GM23338 (cell line): ENCODE measurements around the gene GATA5. TPM values are rescaled to one million over a fixed set of nuclear protein-coding genes. Genes with fewer than 3 reads are reported as not detected.

Experiments used
- ATAC-seq: fragments of 200-7000 bp; cut with Tn5 transposase; 3 replicates; pipeline ENCODE4 v1.9.1; 2020
- DNase-seq: peaks from one replicate; pipeline ENCODE4 v3.0.0-alpha.2; 2015; ENCODE audit warnings: low spot score
- H2AFZ ChIP-seq: fragments of 200-600 bp; sonication (generic); 2 replicates; pipeline ENCODE4 v1.8.0; 2016; ENCODE audit warnings: antibody characterized with exemption, mild to moderate bottlenecking, moderate library complexity
- H3F3A ChIP-seq: fragments of 200-600 bp; sonication (generic); replicated peaks from 2 replicates; pipeline ENCODE4 v1.8.0; 2017; ENCODE audit warnings: antibody characterized with exemption, mixed run types, low read depth
- H3K27ac ChIP-seq: fragments of 200-600 bp; sonication (generic); 2 replicates; pipeline ENCODE4 v1.6.1; 2016; ENCODE audit warnings: low read depth
- H3K27me3 ChIP-seq: fragments of 200-600 bp; sonication (generic); 2 replicates; pipeline ENCODE4 v1.8.0; 2016; ENCODE audit warnings: mild to moderate bottlenecking, mixed run types, moderate library complexity; ENCODE audit not compliant: insufficient read depth
- H3K36me3 ChIP-seq: fragments of 200-600 bp; sonication (generic); 2 replicates; pipeline ENCODE4 v1.8.0; 2016; ENCODE audit warnings: mild to moderate bottlenecking; ENCODE audit not compliant: insufficient read depth
- H3K4me1 ChIP-seq: fragments of 200-600 bp; sonication (generic); 2 replicates; pipeline ENCODE4 v1.8.0; 2016; ENCODE audit warnings: mild to moderate bottlenecking, moderate library complexity; ENCODE audit not compliant: insufficient read depth
- H3K4me2 ChIP-seq: fragments of 200-600 bp; sonication (generic); 2 replicates; pipeline ENCODE4 v1.7.1; 2017; ENCODE audit warnings: mixed run types
- H3K4me3 ChIP-seq: fragments of 200-600 bp; sonication (generic); 2 replicates; pipeline ENCODE4 v1.6.1; 2016; ENCODE audit warnings: mixed run types
- H3K79me2 ChIP-seq: fragments of 200-600 bp; sonication (generic); replicated peaks from 2 replicates; pipeline ENCODE4 v1.8.0; 2017; ENCODE audit warnings: mild to moderate bottlenecking; ENCODE audit not compliant: insufficient read depth
- H3K9me2 ChIP-seq: fragments of 200-600 bp; sonication (generic); 2 replicates; pipeline ENCODE4 v1.8.0; 2017; ENCODE audit not compliant: insufficient read depth
- H4K20me1 ChIP-seq: fragments of 200-600 bp; sonication (generic); replicated peaks from 2 replicates; pipeline ENCODE4 v1.8.0; 2017; ENCODE audit warnings: mild to moderate bottlenecking; ENCODE audit not compliant: insufficient read depth
- H3K27ac Mint-ChIP-seq: 2 replicates; pipeline ENCODE4 v1.8.0; 2020; ENCODE audit warnings: inconsistent platforms, mild to moderate bottlenecking, moderate library complexity, mixed read lengths
- H3K27me3 Mint-ChIP-seq: 3 replicates; pipeline ENCODE4 v1.8.0; 2022; ENCODE audit warnings: low read depth, mild to moderate bottlenecking, moderate library complexity, mixed read lengths, inconsistent platforms; ENCODE audit not compliant: insufficient read depth, poor library complexity
- H3K36me3 Mint-ChIP-seq: 3 replicates; pipeline ENCODE4 v1.8.0; 2021; ENCODE audit warnings: low read depth, mild to moderate bottlenecking, inconsistent platforms, moderate library complexity, mixed read lengths
- H3K4me1 Mint-ChIP-seq: 3 replicates; pipeline ENCODE4 v1.8.0; 2020; ENCODE audit warnings: mild to moderate bottlenecking, inconsistent platforms, mixed read lengths
- H3K4me3 Mint-ChIP-seq: 3 replicates; pipeline ENCODE4 v1.8.0; 2021; ENCODE audit warnings: moderate library complexity, mild to moderate bottlenecking, inconsistent platforms, mixed read lengths
- H3K9me3 Mint-ChIP-seq: 3 replicates; pipeline ENCODE4 v1.8.0; 2020; ENCODE audit warnings: moderate library complexity, mild to moderate bottlenecking, inconsistent platforms, mixed read lengths
- ETS1 ChIP-seq: IDR thresholded peaks from 2 replicates; pipeline ENCODE4 v1.6.1; 2016; ENCODE audit warnings: antibody characterized with exemption
- JUNB ChIP-seq: IDR thresholded peaks from one replicate; pipeline ENCODE4 v1.6.1; 2016; ENCODE audit warnings: antibody characterized with exemption; ENCODE audit not compliant: unreplicated experiment
- NANOG ChIP-seq: IDR thresholded peaks from 2 replicates; pipeline ENCODE4 v1.6.1; 2016; ENCODE audit warnings: antibody characterized with exemption, borderline replicate concordance
- REST ChIP-seq: IDR thresholded peaks from one replicate; pipeline ENCODE4 v1.6.1; 2018; ENCODE audit warnings: antibody characterized with exemption; ENCODE audit not compliant: unreplicated experiment
- STAT1 ChIP-seq: IDR thresholded peaks from one replicate; pipeline ENCODE4 v1.6.1; 2016; ENCODE audit warnings: antibody characterized with exemption; ENCODE audit not compliant: unreplicated experiment
- ZNF331 ChIP-seq: fragments of 250-450 bp; sonication (Bioruptor Pico); IDR thresholded peaks from 2 replicates; pipeline ENCODE4 v1.5.0; 2020; ENCODE audit warnings: low read depth, mild to moderate bottlenecking, moderate library complexity
- ZNF462 ChIP-seq: fragments of 250-450 bp; sonication (Bioruptor Pico); IDR thresholded peaks from 2 replicates; pipeline ENCODE4 v1.5.0; 2020; ENCODE audit warnings: mild to moderate bottlenecking, moderate library complexity
- polyA plus RNA-seq: library from polyadenylated mRNA; unstranded; fragments of >200 nt; fragmentation: Nextera tagmentation; extraction: Ambion mirVana; gene quantifications from 2 replicates; pipeline ENCODE4 v1.2.1, GENCODE V29; 2016
- total RNA-seq: library from RNA; depleted of rRNA; stranded (reverse); fragments of >200 nt; shearing (Covaris generic); gene quantifications from 2 replicates; pipeline ENCODE4 v1.2.3, GENCODE V29; 2014

Gene GATA5
- total and polyA plus RNA-seq, 2 experiments from 2014 or later: 0.60 to 0.73 TPM

GRCh38 chr20:62466806-62467537, 8.8 kb downstream of the GATA5 start:
- DNase-seq (no peak), ATAC-seq (no peak; the same call in 2 of the 3 replicates)
- no peak overlapping the region for H3K27ac Mint-ChIP-seq
- H3K27me3 Mint-ChIP-seq: peaks cover 5% of the 10 kb centered on the region
- Histone ChIP-seq H3K9me2 (no peaks in the 10 kb centered on the region), H3K27me3 (no peaks in the 10 kb centered on the region), H2AFZ (no peak overlapping the region), H3K4me3 (no peak overlapping the region), H3K4me1 (no peaks in the 10 kb centered on the region), H3K79me2 (no peaks in the 10 kb centered on the region), H3K36me3 (no peaks in the 10 kb centered on the region), H3K27ac (no peak overlapping the region), H3F3A (0 out of 2 replicates have a peak, but pooled peaks cover 3% of the 10 kb centered on the region), H3K4me2 (no peak overlapping the region), H4K20me1 (no peaks in the 10 kb centered on the region)
- no peak for TF ChIP-seq NANOG
- no peak for TF ChIP-seq ETS1
- no peak for TF ChIP-seq ZNF331 (CRISPR knock-in tag)
- no peak for TF ChIP-seq STAT1
- no peak for TF ChIP-seq JUNB
- no peak overlapping the region for H3K4me3 Mint-ChIP-seq
- no peaks in the 10 kb centered on the region for H3K9me3 Mint-ChIP-seq
- H3K4me1 Mint-ChIP-seq: peaks cover 5% of the 10 kb centered on the region
- no peaks in the 10 kb centered on the region for H3K36me3 Mint-ChIP-seq

GRCh38 chr20:62466072-62466760, 9.6 kb downstream of the GATA5 start:
- no peak overlapping the region for H3K27ac ChIP-seq
- H3K36me3 ChIP-seq: no peaks in the 10 kb centered on the region
- H3K4me1 ChIP-seq: no peaks in the 10 kb centered on the region
- no peaks in the 10 kb centered on the region for H3K79me2 ChIP-seq
- no peak overlapping the region for H2AFZ ChIP-seq
- peaks cover 5% of the 10 kb centered on the region for H3K4me1 Mint-ChIP-seq
- H3K9me3 Mint-ChIP-seq: no peaks in the 10 kb centered on the region
- H3K4me3 ChIP-seq: no peak overlapping the region
- no peak overlapping the region for H3K27ac Mint-ChIP-seq
- no peaks in the 10 kb centered on the region for H3K9me2 ChIP-seq
- no peaks in the 10 kb centered on the region for H3K27me3 ChIP-seq
- DNase-seq: no peak
- no peaks in the 10 kb centered on the region for H3K36me3 Mint-ChIP-seq
- no peak for ATAC-seq
- H4K20me1 ChIP-seq: no peaks in the 10 kb centered on the region
- 0 out of 2 replicates have a peak, but pooled peaks cover 3% of the 10 kb centered on the region for H3F3A ChIP-seq
- peaks cover 9% of the 10 kb centered on the region for H3K27me3 Mint-ChIP-seq
- H3K4me2 ChIP-seq: no peak overlapping the region
- H3K4me3 Mint-ChIP-seq: no peak overlapping the region
- TF ChIP-seq ZNF462 (CRISPR knock-in tag): no peak
- TF ChIP-seq REST: no peak
- TF ChIP-seq JUNB: no peak
